Tongue (tissue), 3 donors: Measurements from ENCODE around the gene ST7L. TPM values are rescaled to one million over a fixed set of nuclear protein-coding genes. Genes with fewer than 3 reads are reported as not detected.
"Not testable (repeated sequence)": the region's sequence is repeated elsewhere in the genome, so short reads cannot be mapped to it uniquely, and the experiment has no call there.

Source experiments
- DNase-seq: peaks from one replicate; pipeline ENCODE4 v3.0.0-alpha.2; 2015
- small RNA-seq: library from RNA; depleted of rRNA; stranded (forward); fragments of <200 nt; gene quantifications from one replicate; pipeline ENCODE3, GENCODE V24; 2014; ENCODE audit warnings: low replicate concordance
- total RNA-seq: library from RNA; depleted of rRNA; stranded (reverse); fragments of >200 nt; gene quantifications from one replicate; pipeline ENCODE4 v1.2.3, GENCODE V29; 2014

The ST7L gene
- total RNA-seq, 1 donor from 2014 or later, result 38.3 TPM

DNA sequence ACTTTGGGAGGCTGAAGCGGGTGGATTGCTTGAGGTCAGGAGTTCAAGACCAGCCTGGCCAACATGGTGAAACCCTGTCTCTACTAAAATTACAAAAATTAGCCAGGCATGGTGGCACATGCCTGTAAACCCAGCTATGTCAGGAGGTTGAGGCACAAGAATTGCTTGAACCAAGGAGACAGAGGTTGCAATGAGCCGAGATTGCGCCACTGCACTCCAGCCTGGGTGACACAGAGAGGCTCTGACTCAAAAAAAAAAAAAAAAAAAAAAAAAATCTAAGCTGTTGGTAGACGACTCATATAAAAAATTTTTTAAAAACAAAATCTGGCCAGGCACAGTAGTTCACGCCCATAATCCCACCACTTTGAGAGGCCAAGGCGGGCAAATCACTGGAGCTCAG lies 131.3 kb downstream of the ST7L start:
- DNase-seq, result not testable (repeated sequence)

DNA sequence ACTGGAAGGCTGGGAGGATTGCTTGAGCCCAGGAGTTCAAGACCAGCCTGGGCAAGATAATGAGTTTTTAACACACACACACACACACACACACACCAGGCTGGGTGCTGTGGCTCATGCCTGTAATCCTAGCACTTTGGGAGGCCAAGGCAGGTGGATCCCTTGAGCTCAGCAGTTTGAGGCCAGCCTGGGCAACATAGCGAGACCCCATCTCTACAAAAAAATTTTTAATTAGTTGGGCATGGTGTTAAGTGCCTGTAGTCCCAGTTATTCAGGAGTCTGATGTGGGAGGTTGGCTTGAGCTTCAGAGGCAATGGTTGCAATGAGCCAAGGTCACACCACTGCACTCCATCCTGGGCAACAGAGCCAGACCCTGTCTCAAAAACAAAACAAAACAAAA lies 132.9 kb downstream of the ST7L start:
- not testable (repeated sequence) for DNase-seq

DNA sequence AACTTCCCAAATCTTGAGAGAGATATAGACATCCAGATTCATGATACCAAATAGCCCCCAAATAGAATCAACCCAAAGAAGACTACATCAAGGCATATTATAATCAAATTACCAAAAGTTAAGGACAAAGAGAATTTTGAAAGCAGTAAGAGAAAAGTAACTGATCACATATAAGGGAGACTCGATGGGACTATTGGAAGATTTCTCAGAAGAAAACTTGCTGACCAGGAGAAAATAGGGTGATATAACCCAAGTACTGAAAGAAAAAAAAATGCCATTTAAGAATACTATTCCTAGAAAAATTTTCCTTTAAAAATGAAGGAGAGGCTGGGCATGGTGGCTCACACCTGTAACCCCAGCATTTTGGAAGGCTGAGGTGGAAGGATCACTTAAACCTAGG lies 140.6 kb downstream of the ST7L start:
- DNase-seq, result no peak

DNA sequence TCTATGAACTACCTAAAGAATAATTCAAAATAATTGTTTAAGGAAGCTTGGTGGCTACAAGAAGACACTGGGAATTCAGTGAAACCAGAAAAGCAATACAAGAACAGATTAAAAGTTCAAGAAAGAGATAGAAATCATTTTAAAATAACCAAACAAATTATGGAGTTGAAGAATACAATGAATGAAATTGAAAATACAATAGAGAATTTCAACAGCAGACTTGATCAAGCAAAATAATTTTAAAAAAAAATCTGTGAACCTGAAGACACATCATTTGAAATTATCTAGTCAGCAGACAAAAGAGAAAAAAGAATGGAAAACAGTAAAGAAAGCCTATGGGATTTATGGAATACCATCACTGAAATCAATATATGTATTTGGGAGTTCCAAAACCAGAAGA lies 141.4 kb downstream of the ST7L start:
- DNase-seq, result no peak

Small RNAs within 50 kb of the gene (small RNA-seq; reads per million reads assigned to genes)
- gene RNU7-70P, result not detected

Other genes with a start within 250 kb of the ST7L start
- 12.6 TPM for gene CTTNBP2NL, start 222.9 kb downstream of the ST7L start, total RNA-seq
- gene WNT2B, start 110.2 kb downstream of the ST7L start, total RNA-seq, result 6.1 TPM
- gene CAPZA1, start 691 bp upstream of the ST7L start, total RNA-seq, result 112 TPM
- gene MOV10, start 55.5 kb upstream of the ST7L start, total RNA-seq, result 27.5 TPM
- gene RHOC, start 88.0 kb upstream of the ST7L start, total RNA-seq, result 159 TPM
- 2.5 TPM for gene PPM1J, start 96.2 kb upstream of the ST7L start, total RNA-seq